Urinary bladder (tissue), 4 donors: ENCODE data around the gene MYO1B. TPM values are rescaled to one million over a fixed set of nuclear protein-coding genes. Genes with fewer than 3 reads are reported as not detected.

Experiments
- DNase-seq: peaks from one replicate; pipeline ENCODE4 v3.0.0-alpha.2; 2015; ENCODE audit errors: extremely low spot score
- H3K27ac ChIP-seq: one replicate; pipeline ENCODE4 v1.5.1; 2013; ENCODE audit warnings: low read depth, mild to moderate bottlenecking, moderate library complexity
- H3K36me3 ChIP-seq: one replicate; pipeline ENCODE4 v1.6.1; 2013; ENCODE audit warnings: mild to moderate bottlenecking, moderate library complexity; ENCODE audit not compliant: insufficient read depth
- H3K4me1 ChIP-seq: one replicate; pipeline ENCODE4 v1.6.1; 2013; ENCODE audit warnings: mild to moderate bottlenecking, moderate library complexity; ENCODE audit not compliant: insufficient read depth
- H3K4me3 ChIP-seq: one replicate; pipeline ENCODE4 v1.5.1; 2013; ENCODE audit warnings: low read depth, low read length
- WGBS: extraction: QIAGEN DNeasy Blood & Tissue Kit; methylation state at CpG from one replicate; pipeline ENCODE4 v1.1.7; 2013; 5-methylcytosine and 5-hydroxymethylcytosine counted together
- polyA plus RNA-seq: library from polyadenylated mRNA; stranded (reverse); fragments of 200-250 nt; gene quantifications from one replicate; pipeline ENCODE4 v1.2.3, GENCODE V29; 2013
- total RNA-seq: library from RNA; depleted of rRNA; stranded (reverse); fragments of >200 nt; gene quantifications from one replicate; pipeline ENCODE4 v1.2.3, GENCODE V29; 2014
- donor health status: healthy with polysubstance abuse.
- donor health status: healthy.

Gene MYO1B
- total and polyA plus RNA-seq, 2 donors: 8.7 to 138 TPM

GRCh38 chr2:191280290-191280689 lies 35.1 kb downstream of the MYO1B start:
- Histone ChIP-seq H3K27ac (no peak overlapping the region), H3K36me3 (no peaks in the 10 kb centered on the region), H3K4me1 (no peaks in the 10 kb centered on the region), H3K4me3 (no peak overlapping the region)
- no peak for DNase-seq
- 95% methylated on average over 7 of the region's 7 CpGs for WGBS

- no peaks in the 10 kb centered on the region for H3K36me3 ChIP-seq
Observed at GRCh38 chr2:191280834-191281756, 35.9 kb downstream of the MYO1B start.

GRCh38 chr2:191285252-191285651 lies 40.0 kb downstream of the MYO1B start:
- no peak for DNase-seq
- H3K4me1 ChIP-seq: no peaks in the 10 kb centered on the region
- no peak overlapping the region for H3K27ac ChIP-seq
- 92% methylated on average over 11 of the region's 11 CpGs for WGBS
- H3K4me3 ChIP-seq: no peak overlapping the region
- no peaks in the 10 kb centered on the region for H3K36me3 ChIP-seq

More at GRCh38 chr2:191280834-191281756, 35.9 kb downstream of the MYO1B start:
- Histone ChIP-seq H3K4me1 (no peaks in the 10 kb centered on the region), H3K4me3 (no peak overlapping the region), H3K27ac (no peak overlapping the region)
- DNase-seq: no peak
- WGBS: 91% methylated on average over 13 of the region's 13 CpGs

GRCh38 chr2:191287820-191288219 lies 42.6 kb downstream of the MYO1B start:
- H3K27ac ChIP-seq: no peak overlapping the region
- no peak overlapping the region for H3K4me3 ChIP-seq
- WGBS: 71% methylated on average over 4 of the region's 4 CpGs
- no peaks in the 10 kb centered on the region for H3K4me1 ChIP-seq
- no peak for DNase-seq
- H3K36me3 ChIP-seq: no peaks in the 10 kb centered on the region

- 72% methylated on average over 7 of the region's 7 CpGs for WGBS
- DNase-seq: no peak
- Histone ChIP-seq H3K4me3 (no peak overlapping the region), H3K4me1 (no peaks in the 10 kb centered on the region), H3K27ac (no peak overlapping the region), H3K36me3 (no peaks in the 10 kb centered on the region)
Observed at GRCh38 chr2:191289049-191289448, 43.8 kb downstream of the MYO1B start.

GRCh38 chr2:191291471-191291870 lies 46.3 kb downstream of the MYO1B start:
- 74% methylated on average over 2 of the region's 2 CpGs for WGBS
- no peak for DNase-seq
- H3K36me3 ChIP-seq: no peaks in the 10 kb centered on the region

GRCh38 chr2:191292869-191293268 lies 47.7 kb downstream of the MYO1B start:
- H3K4me1 ChIP-seq: no peaks in the 10 kb centered on the region
- H3K27ac ChIP-seq: no peak overlapping the region
- H3K4me3 ChIP-seq: no peak overlapping the region
- no peaks in the 10 kb centered on the region for H3K36me3 ChIP-seq
- DNase-seq: no peak

More at GRCh38 chr2:191291471-191291870, 46.3 kb downstream of the MYO1B start:
- Histone ChIP-seq H3K4me3 (no peak overlapping the region), H3K27ac (no peak overlapping the region), H3K4me1 (no peaks in the 10 kb centered on the region)

- Histone ChIP-seq H3K4me3 (no peak overlapping the region), H3K27ac (no peak overlapping the region), H3K4me1 (no peaks in the 10 kb centered on the region), H3K36me3 (no peaks in the 10 kb centered on the region)
- DNase-seq: no peak
- WGBS: 62% methylated on average over 3 of the region's 3 CpGs
Observed at GRCh38 chr2:191295088-191295487, 49.9 kb downstream of the MYO1B start.

GRCh38 chr2:191296083-191297006 lies 51.1 kb downstream of the MYO1B start:
- H3K4me1 ChIP-seq: no peaks in the 10 kb centered on the region
- H3K36me3 ChIP-seq: no peaks in the 10 kb centered on the region
- 78% methylated on average over 8 of the region's 8 CpGs for WGBS
- H3K4me3 ChIP-seq: no peak overlapping the region
- H3K27ac ChIP-seq: no peak overlapping the region
- DNase-seq: no peak

GRCh38 chr2:191297033-191297432 lies 51.8 kb downstream of the MYO1B start:
- Histone ChIP-seq H3K27ac (no peak overlapping the region), H3K4me1 (no peaks in the 10 kb centered on the region), H3K36me3 (no peaks in the 10 kb centered on the region), H3K4me3 (no peak overlapping the region)
- WGBS: 59% methylated on average over 5 of the region's 5 CpGs
- DNase-seq: no peak

GRCh38 chr2:191298306-191298705 lies 53.1 kb downstream of the MYO1B start:
- H3K27ac ChIP-seq: no peak overlapping the region
- no peak for DNase-seq
- WGBS: 78% methylated on average over 2 of the region's 2 CpGs
- H3K36me3 ChIP-seq: no peaks in the 10 kb centered on the region
- no peak overlapping the region for H3K4me3 ChIP-seq
- peaks cover 1% of the 10 kb centered on the region for H3K4me1 ChIP-seq

- DNase-seq: no peak
- no peak overlapping the region for H3K27ac ChIP-seq
- no peak overlapping the region for H3K4me3 ChIP-seq
- no peaks in the 10 kb centered on the region for H3K36me3 ChIP-seq
- H3K4me1 ChIP-seq: peaks cover 3% of the 10 kb centered on the region
- WGBS: 69% methylated on average over 2 of the region's 2 CpGs
Observed at GRCh38 chr2:191299010-191299409, 53.8 kb downstream of the MYO1B start.

GRCh38 chr2:191299866-191300265 lies 54.7 kb downstream of the MYO1B start:
- no peak for DNase-seq
- WGBS: 95% methylated on average over 1 of the region's 1 CpG
- peaks cover 4% of the 10 kb centered on the region for H3K4me1 ChIP-seq

More at GRCh38 chr2:191299866-191300265, 54.7 kb downstream of the MYO1B start:
- Histone ChIP-seq H3K36me3 (no peaks in the 10 kb centered on the region), H3K27ac (no peak overlapping the region), H3K4me3 (no peak overlapping the region)
